Measurements from ENCODE around the gene INSR. TPM values are rescaled to one million over a fixed set of nuclear protein-coding genes. Genes with fewer than 3 reads are reported as not detected.
"Not testable (repeated sequence)": the region's sequence is repeated elsewhere in the genome, so short reads cannot be mapped to it uniquely, and the experiment has no call there.

The INSR gene
- 52.8 TPM for total RNA-seq

- peak in 2 of 3 donors; percentile 86 to 90 for DNase-seq (ENCODE audit: low read depth in 2 of 3, low spot score in 2 of 3)
These were observed at the start of gene INSR for GRCh38 chr19:7293762-7294557. Gene INSR (minus strand): TSS chr19:7294414. CDS start chr19:7293891, 523 bp downstream.

DNA sequence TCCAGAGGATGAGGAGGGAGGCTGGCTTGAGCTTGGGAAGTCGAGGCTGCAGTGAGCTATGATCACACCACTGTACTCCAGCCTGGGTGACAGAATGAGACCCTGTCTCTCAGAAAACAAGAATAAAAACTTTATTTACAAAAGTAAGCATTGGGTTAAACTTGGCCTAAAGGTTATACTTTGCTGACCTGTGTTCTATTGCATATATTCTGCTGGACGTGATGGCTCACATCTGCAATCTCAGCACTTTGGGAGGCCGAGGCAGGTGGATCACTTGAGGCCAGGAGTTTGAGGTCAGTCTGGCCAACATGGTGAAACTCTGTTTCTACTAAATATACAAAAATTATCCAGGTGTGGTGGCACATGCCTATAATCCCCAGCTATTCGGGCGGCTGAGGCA, 47.9 kb upstream of the INSR start:
- no peak for DNase-seq (ENCODE audit: low read depth in 2 of 3, low spot score in 2 of 3)

- peak in 2 of 3 donors; percentile 77 to 88 for DNase-seq (ENCODE audit: low read depth in 2 of 3, low spot score in 2 of 3)
These were observed 47.0 kb upstream of the INSR start for GRCh38 chr19:7340959-7341837.

GRCh38 chr19:7337380-7338194, 43.4 kb upstream of the INSR start:
- DNase-seq (ENCODE audit: low read depth in 2 of 3, low spot score in 2 of 3) = peak in 2 of 3 donors; percentile 89 to 96

GRCh38 chr19:7336321-7336973, 42.2 kb upstream of the INSR start:
- no peak for DNase-seq (ENCODE audit: low read depth in 2 of 3, low spot score in 2 of 3)

GRCh38 chr19:7333198-7334118, 39.2 kb upstream of the INSR start:
- DNase-seq (ENCODE audit: low read depth in 2 of 3, low spot score in 2 of 3) = no peak

DNA sequence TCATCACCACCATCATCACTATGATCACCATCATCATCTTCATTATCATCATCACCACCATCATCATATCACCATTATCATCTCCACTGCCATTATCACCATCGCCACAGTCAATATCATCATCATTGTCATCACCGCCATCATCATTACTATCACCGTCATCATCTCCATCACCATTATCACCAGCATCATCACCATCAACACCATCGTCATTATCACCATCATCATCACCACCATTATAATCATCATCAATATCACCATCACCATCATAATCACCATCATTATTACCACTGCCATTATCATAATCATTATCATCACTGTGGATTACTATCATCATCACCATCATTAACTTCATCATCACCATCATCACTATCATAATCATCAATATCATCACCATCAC, 37.2 kb upstream of the INSR start:
- DNase-seq (ENCODE audit: low read depth in 2 of 3, low spot score in 2 of 3) = no peak

DNA sequence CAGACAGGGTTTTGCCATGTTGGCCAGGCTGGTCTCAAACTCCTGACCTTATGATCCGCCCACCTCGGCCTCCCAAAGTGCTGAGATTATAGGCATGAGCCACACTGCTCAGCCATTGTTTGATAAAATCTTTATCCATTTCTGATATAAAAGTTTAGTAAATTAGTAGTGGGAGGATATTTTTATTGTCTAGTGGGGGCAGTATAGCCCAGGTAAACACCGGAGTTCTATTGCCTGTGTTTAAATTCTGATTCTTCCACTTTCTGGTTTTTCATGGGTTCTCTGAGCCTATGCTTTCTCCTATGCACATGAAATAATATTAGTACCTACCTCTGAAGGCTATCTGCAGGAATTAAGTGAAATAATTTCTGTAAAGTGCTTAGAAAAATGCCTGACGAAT, 34.4 kb upstream of the INSR start:
- DNase-seq (ENCODE audit: low read depth in 2 of 3, low spot score in 2 of 3) = peak in 1 of 3 donors; percentile 34

GRCh38 chr19:7327802-7328201, 33.6 kb upstream of the INSR start:
- DNase-seq (ENCODE audit: low read depth in 2 of 3, low spot score in 2 of 3) = no peak

GRCh38 chr19:7326105-7326877, 32.1 kb upstream of the INSR start:
- peak in 1 of 3 donors; percentile 28 for DNase-seq (ENCODE audit: low read depth in 2 of 3, low spot score in 2 of 3)

DNA sequence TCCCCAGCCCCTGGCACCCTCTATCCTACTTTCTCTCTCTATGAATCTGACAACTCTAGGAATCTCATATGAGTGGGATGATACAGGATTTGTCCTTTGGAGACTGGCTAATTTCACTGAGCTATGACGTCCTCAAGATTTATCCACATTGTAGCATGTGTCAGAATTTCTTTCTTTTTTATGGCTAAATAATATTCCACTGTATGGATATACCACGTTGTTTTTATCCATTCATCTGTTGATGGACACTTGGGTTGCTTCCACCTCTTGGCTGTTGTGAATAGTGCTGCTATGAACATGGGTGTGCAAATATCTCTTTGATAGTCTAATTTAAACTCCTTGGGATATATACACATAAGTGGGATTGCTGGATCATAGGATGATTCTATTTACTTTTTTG, 24.0 kb upstream of the INSR start:
- DNase-seq (ENCODE audit: low read depth in 2 of 3, low spot score in 2 of 3) = no peak

DNA sequence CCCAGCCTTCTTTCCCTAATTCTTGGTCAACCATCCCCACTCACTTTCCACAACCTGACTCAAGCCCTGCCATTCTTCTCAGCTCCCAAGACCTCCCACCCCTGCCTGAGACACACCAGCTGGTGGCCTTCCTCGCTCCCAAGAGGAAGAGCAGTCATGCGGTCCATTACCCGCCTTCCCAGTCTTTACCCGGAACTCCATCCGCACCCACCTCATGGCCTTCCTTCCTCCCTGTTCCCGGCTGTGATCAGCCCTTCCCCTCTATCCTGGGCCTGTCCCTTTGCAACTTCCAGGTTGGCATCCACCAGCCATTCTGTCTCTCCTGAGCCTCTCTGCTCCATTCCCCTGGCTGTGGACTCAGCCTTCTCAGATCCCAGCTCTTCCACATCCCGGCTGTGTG, 18.6 kb upstream of the INSR start:
- no peak for DNase-seq (ENCODE audit: low read depth in 2 of 3, low spot score in 2 of 3)

DNA sequence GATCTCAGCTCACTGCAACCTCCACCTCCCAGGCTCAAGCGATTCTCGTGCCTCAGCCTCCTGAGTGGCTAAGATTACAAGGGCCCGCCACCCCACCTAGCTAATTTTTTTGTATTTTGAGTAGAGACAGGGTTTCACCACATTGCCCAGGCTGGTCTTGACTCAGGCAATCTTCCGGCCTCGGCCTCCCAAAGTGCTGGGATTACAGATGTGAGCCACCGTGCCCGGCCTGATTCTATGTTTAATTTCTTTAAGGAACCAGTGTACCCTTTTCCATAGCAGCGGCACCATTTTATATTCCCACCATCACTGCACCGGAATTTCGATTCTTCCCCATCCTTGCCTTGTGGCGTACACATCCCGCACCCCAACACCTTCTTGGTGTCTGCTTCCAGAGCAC, 17.7 kb upstream of the INSR start:
- DNase-seq (ENCODE audit: low read depth in 2 of 3, low spot score in 2 of 3) = no peak

DNA sequence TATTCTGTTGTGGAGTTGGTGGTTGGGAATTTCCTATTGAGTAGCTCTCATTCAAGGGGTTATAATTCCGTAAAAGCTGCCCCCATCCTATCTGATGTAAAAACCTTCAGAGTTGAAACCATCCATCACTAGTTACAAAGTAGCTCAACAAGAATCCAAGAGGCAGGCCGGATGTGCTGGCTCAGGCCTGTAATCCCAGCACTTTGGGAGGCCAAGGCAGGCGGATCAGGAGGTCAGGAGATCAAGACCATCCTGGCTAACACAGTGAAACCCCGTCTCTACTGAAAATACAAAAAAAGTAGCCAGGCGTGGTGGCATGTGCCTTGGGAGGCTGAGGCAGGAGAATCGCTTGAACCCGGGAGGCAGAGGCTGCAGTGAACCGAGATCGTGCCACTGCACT, 14.1 kb upstream of the INSR start:
- not testable (repeated sequence) for DNase-seq (ENCODE audit: low read depth in 2 of 3, low spot score in 2 of 3)

- no peak for DNase-seq (ENCODE audit: low read depth in 2 of 3, low spot score in 2 of 3)
These were observed 13.5 kb upstream of the INSR start for GRCh38 chr19:7307590-7308218.

- no peak for DNase-seq (ENCODE audit: low read depth in 2 of 3, low spot score in 2 of 3)
These were observed 10.0 kb upstream of the INSR start for GRCh38 chr19:7304200-7304599.

DNA sequence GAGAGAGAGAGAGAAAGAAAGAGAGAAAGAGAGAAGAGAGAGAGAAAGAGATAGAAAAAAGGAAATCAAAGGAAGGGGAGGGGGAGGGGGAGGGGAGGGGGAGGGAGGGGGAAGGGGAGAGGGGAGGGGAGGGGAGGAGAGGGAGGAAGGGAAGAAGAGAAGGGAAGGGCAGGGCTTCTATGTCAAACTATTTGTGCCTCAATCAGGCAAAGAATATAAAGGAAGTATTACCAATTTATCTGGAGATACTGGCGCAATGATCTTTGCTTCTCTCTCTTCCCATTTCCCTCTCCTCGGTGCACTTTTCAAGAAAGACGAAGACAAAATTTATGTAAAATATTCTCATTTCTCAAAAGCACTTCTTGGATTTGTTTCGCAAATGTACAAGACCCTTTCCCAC, 9.3 kb upstream of the INSR start:
- DNase-seq (ENCODE audit: low read depth in 2 of 3, low spot score in 2 of 3) = no peak

DNA sequence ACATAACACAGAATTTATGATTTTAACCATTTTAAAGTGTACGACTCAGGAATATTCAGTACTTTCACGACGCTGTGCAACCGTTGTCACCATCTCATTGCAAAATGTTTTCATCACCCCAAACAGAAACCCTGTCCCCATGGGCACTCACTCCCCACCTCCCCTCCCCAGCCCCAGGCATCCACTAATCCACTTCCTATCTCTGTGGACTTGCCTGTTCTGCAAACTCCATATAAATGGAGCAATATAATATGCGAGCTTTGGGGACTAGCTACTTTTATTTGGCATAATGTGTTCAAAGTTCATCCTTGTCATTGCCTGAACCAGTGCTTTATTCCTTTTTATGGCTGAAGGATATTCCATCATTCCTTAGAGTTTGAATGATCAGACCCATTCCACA, 7.3 kb upstream of the INSR start:
- DNase-seq (ENCODE audit: low read depth in 2 of 3, low spot score in 2 of 3) = no peak

Data from hematopoietic multipotent progenitor cell (in vitro differentiated cells).